ENCODE data around the gene SSC5D.
A peak's percentile ranks its signal among the peaks of the same experiment; 100 is the strongest.

The SSC5D gene

DNA sequence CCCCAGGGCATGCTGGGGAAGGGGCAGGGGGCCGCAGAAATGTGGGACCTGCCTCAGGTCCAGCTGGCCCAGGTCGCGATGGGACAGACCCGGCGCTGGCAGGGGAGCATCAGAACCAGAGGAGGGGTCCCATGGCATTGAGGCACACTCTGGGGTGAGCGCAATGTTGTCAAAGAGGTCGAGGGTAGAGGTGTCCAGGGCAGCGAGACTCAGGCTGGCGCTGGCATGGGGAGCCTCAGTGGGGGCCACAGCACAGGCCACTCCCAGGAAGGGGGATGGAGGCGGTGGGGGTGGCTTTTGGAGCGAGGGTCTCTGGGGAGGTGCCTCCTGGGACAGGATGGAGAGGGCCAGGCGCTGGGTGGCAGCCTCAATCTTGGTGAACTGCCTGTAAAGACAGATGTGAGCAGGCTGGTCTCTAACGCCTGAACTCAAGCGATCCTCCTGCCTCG, 24.6 kb upstream of the SSC5D start:
- H2AFZ ChIP-seq (ENCODE audit: low read length, unreplicated experiment), result no peak overlapping the region
- peaks cover 16% of the 10 kb centered on the region for H3K4me1 ChIP-seq (ENCODE audit: control insufficient read depth, insufficient read depth, low read length, unreplicated experiment)
- H3K36me3 ChIP-seq (ENCODE audit: insufficient read depth, low read length), result no peaks in the 10 kb centered on the region
- no peaks in the 10 kb centered on the region for H3K79me2 ChIP-seq (ENCODE audit: control insufficient read depth, insufficient read depth, low read length, unreplicated experiment)
- no peak overlapping the region for H3K27ac ChIP-seq (ENCODE audit: low read depth, low read length)
- no peaks in the 10 kb centered on the region for H3K27me3 ChIP-seq (ENCODE audit: insufficient read depth, low read length)
- H3K4me3 ChIP-seq (ENCODE audit: low read depth, low read length), result no peak overlapping the region

DNA sequence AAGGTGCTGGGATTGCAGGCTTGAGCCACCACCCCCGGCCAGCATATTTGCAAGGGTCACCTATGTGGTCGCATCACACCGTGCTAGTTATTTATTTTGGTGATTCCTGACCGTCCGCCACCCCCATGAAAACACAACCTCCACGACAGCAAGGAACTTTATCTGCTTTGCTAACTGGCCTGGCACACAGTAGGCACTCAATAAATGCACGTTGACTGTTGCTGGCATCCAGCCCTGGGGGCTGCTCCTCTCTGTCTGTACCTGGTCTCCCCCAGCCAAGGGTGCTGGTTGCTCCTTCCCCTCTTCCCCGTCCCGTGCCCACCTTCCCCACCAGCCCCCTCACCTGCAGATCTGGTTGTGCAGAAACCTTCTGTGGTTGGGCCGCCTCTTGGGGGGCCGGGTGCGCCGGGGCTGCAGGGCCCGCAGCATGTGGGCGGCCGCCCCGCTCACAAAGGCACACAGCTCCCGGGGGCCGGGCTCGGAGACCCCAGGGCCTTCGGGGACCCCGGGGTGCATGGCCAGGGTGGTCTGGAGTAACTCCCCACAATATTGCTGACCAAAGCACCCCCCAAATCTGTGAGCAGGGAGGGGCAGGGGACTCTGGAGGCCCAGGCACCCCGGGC, 24.1 kb upstream of the SSC5D start:
- no peaks in the 10 kb centered on the region for H3K27me3 ChIP-seq (ENCODE audit: insufficient read depth, low read length)
- peaks cover 16% of the 10 kb centered on the region for H3K4me1 ChIP-seq (ENCODE audit: control insufficient read depth, insufficient read depth, low read length, unreplicated experiment)
- no peak overlapping the region for H2AFZ ChIP-seq (ENCODE audit: low read length, unreplicated experiment)
- no peaks in the 10 kb centered on the region for H3K79me2 ChIP-seq (ENCODE audit: control insufficient read depth, insufficient read depth, low read length, unreplicated experiment)
- H3K36me3 ChIP-seq (ENCODE audit: insufficient read depth, low read length), result no peaks in the 10 kb centered on the region
- no peak overlapping the region for H3K27ac ChIP-seq (ENCODE audit: low read depth, low read length)
- no peak overlapping the region for H3K4me3 ChIP-seq (ENCODE audit: low read depth, low read length)

DNA sequence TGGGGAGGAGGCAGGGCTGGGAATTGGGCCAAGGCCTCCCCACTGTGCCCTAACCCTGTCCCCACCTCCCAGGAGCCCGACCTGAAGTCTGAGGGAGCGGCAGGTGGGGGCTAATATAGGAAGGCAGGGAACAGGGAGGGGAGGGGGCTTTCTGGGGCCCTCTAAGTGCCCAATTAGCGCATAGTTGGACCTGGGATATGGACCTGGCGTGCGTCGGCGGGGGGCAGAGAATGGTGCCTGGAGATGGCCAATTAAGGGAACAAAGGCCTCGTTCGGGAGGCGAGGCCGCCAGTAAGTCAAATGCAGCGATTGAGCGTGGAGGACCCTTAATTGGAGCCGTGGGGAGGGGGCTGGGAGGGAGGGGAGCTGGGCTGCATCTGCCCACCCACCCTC, 23.6 kb upstream of the SSC5D start, which contains the start of gene C19orf85:
Gene C19orf85 (minus strand): TSS at position 90 of the 393 bp plus-strand sequence. CDS start 197 bp downstream, outside the sequence.
- no peak within 1 kb of the TSS for H2AFZ ChIP-seq (ENCODE audit: low read length, unreplicated experiment)
- H3K79me2 ChIP-seq (ENCODE audit: control insufficient read depth, insufficient read depth, low read length, unreplicated experiment), result no peaks in the 10 kb centered on the region
- H3K4me3 ChIP-seq (ENCODE audit: low read depth, low read length), result no peak within 1 kb of the TSS
- peaks cover 13% of the 10 kb centered on the region for H3K4me1 ChIP-seq (ENCODE audit: control insufficient read depth, insufficient read depth, low read length, unreplicated experiment)
- no peaks in the 10 kb centered on the region for H3K27me3 ChIP-seq (ENCODE audit: insufficient read depth, low read length)
- H3K36me3 ChIP-seq (ENCODE audit: insufficient read depth, low read length), result no peaks in the 10 kb centered on the region
- H3K27ac ChIP-seq (ENCODE audit: low read depth, low read length), result no peak within 1 kb of the TSS

DNA sequence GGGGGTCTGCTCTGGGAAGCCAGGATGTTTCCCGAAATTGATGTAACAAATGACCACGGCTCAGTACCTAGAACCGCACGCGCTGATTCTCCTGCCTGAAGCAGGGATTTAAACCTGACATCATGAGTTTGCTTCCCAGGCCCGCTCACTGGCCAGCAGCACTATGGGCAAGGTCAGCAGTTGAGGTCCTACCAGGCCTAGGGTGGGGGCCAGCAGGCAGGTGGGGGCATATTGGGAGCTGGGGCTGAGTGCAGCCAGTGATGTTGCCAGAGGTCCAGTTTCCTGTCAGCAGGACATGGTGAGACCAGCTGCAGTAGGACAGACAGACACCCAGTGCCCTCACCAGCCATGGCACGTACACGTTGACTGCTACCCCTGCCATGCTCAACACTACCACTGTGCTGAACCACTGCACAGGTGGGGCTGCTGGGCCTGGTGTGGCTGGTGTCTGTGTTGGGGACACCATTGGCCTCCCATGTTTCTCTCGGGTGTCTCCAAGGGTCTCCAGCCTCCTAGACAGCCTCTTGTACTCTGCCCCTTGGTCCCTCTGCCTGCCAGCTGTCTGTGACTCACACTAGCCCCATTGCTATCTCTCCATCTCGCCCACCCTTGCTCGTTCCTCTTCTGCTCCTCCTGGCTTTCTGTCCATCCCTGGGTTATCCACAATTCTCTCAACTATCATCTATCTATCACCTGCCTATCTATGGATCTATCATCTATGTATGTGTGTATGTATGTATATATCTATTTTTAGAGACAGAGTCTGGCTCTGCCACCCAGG, 22.6 kb upstream of the SSC5D start:
- peaks cover 10% of the 10 kb centered on the region for H3K4me1 ChIP-seq (ENCODE audit: control insufficient read depth, insufficient read depth, low read length, unreplicated experiment)
- no peaks in the 10 kb centered on the region for H3K36me3 ChIP-seq (ENCODE audit: insufficient read depth, low read length)
- no peak overlapping the region for H3K27ac ChIP-seq (ENCODE audit: low read depth, low read length)
- no peak overlapping the region for H2AFZ ChIP-seq (ENCODE audit: low read length, unreplicated experiment)
- no peak overlapping the region for H3K4me3 ChIP-seq (ENCODE audit: low read depth, low read length)
- no peaks in the 10 kb centered on the region for H3K79me2 ChIP-seq (ENCODE audit: control insufficient read depth, insufficient read depth, low read length, unreplicated experiment)
- H3K27me3 ChIP-seq (ENCODE audit: insufficient read depth, low read length), result no peaks in the 10 kb centered on the region

DNA sequence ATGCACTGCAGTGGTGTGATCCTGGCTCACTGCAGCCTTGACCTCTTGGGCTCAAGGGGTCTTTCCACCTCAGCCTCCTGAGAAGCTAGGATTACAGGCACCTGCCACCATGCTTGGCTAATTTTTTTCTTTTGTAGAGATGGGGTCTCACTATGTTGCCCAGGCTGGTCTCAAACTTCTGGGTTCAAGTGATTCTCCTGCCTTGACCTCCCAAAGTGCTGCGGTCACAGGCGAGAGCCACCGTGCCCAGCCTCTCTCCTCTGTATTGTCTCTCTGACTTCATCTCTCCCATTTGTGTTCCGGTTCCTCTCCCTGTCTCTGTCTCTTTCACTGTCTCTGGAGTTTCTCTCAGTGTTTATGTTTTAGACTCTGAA, 22.0 kb upstream of the SSC5D start:
- no peak overlapping the region for H3K27ac ChIP-seq (ENCODE audit: low read depth, low read length)
- no peaks in the 10 kb centered on the region for H3K27me3 ChIP-seq (ENCODE audit: insufficient read depth, low read length)
- H3K36me3 ChIP-seq (ENCODE audit: insufficient read depth, low read length), result no peaks in the 10 kb centered on the region
- H3K4me3 ChIP-seq (ENCODE audit: low read depth, low read length), result no peak overlapping the region
- no peaks in the 10 kb centered on the region for H3K79me2 ChIP-seq (ENCODE audit: control insufficient read depth, insufficient read depth, low read length, unreplicated experiment)
- no peak overlapping the region for H2AFZ ChIP-seq (ENCODE audit: low read length, unreplicated experiment)
- peaks cover 10% of the 10 kb centered on the region for H3K4me1 ChIP-seq (ENCODE audit: control insufficient read depth, insufficient read depth, low read length, unreplicated experiment)

DNA sequence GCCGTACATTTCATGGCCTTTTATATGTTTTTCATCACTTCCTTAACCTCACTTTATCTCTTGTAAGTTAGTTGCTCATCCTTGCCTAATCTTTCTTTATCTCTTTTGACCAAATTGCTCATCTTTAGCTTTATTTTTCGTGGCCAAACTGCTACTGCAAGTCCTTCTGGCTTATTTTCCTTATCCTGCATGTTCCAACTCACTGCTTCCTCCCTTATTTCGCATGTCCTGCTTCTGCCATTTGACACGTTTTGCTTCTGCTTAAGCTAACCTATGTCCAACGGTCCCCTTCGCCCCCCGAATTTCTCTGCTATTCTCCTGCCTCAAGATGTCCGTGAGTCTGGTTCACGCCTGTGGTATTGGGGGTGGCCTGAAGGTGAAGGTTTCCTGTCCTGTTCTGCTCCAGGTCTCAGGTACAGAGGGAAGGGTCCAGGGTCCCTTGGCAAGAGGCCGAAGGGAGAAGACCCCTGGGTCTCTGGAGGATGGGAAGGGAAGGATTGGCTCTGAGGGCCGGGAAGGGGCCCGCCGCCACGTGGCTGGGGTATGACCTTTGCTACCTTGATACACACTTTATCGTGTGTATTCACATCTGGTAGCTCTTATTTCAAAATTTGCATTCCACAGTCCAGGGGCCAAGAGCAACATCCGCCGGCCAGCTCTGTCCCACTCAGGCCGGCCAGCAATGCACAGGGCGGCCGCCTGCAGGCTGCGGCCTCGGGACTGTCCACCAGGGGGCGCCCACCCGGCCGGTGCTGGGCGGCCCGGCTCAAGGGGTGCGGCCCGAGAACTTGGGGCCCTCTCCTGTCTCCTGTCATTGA, 20.8 kb upstream of the SSC5D start:
- Histone ChIP-seq H3K27me3 (ENCODE audit: insufficient read depth, low read length) (no peaks in the 10 kb centered on the region), H2AFZ (ENCODE audit: low read length, unreplicated experiment) (peak overlapping the region; percentile 78), H3K4me3 (ENCODE audit: low read depth, low read length) (no peak overlapping the region)

DNA sequence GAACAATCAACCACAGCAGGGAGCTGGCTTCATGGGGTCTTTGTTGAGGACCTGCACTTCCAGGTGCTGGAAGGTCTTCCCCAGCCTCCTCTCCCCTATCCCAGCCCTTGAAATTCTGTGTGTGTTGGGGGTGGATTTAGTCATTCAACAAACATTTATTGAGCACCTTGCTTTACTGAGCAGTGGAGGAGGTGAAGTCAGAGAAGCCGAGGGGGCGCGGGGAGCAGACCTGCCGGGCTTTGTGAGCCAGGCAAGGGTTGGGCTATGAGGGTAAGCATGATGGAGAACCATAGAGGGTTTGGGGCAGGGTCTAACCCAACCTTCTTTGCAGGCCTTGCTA, 20.2 kb upstream of the SSC5D start:
- Histone ChIP-seq H3K79me2 (ENCODE audit: control insufficient read depth, insufficient read depth, low read length, unreplicated experiment) (no peaks in the 10 kb centered on the region), H3K27me3 (ENCODE audit: insufficient read depth, low read length) (no peaks in the 10 kb centered on the region), H3K36me3 (ENCODE audit: insufficient read depth, low read length) (no peaks in the 10 kb centered on the region), H3K27ac (ENCODE audit: low read depth, low read length) (no peak overlapping the region), H3K4me1 (ENCODE audit: control insufficient read depth, insufficient read depth, low read length, unreplicated experiment) (peaks cover 10% of the 10 kb centered on the region), H3K4me3 (ENCODE audit: low read depth, low read length) (no peak overlapping the region), H2AFZ (ENCODE audit: low read length, unreplicated experiment) (peak overlapping the region; percentile 75)

More for the DNA sequence above, 20.8 kb upstream of the SSC5D start:
- Histone ChIP-seq H3K36me3 (ENCODE audit: insufficient read depth, low read length) (no peaks in the 10 kb centered on the region), H3K27ac (ENCODE audit: low read depth, low read length) (no peak overlapping the region), H3K4me1 (ENCODE audit: control insufficient read depth, insufficient read depth, low read length, unreplicated experiment) (peaks cover 10% of the 10 kb centered on the region), H3K79me2 (ENCODE audit: control insufficient read depth, insufficient read depth, low read length, unreplicated experiment) (no peaks in the 10 kb centered on the region)

DNA sequence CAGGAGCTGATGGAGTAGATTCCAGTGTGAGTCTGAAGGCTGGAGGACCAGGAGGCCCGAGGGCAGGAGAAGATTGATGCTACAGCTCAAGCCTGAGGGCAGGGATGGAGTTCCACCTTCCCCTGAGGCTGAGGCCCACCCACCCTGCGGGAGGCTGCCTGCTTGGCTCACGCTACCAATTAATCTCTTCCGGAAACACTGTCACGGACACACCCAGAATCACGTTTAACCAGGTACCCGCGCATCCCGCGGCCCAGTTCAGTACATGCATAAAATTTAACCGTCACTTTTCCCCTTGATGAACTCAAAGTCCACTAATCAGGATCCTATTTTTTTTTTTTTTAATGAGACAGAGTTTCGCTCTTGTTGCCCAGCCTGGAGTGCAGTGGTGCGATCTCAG, 17.0 kb upstream of the SSC5D start:
- Histone ChIP-seq H2AFZ (ENCODE audit: low read length, unreplicated experiment) (no peak overlapping the region), H3K36me3 (ENCODE audit: insufficient read depth, low read length) (no peaks in the 10 kb centered on the region), H3K27me3 (ENCODE audit: insufficient read depth, low read length) (no peaks in the 10 kb centered on the region), H3K4me1 (ENCODE audit: control insufficient read depth, insufficient read depth, low read length, unreplicated experiment) (peaks cover 10% of the 10 kb centered on the region), H3K27ac (ENCODE audit: low read depth, low read length) (no peak overlapping the region), H3K79me2 (ENCODE audit: control insufficient read depth, insufficient read depth, low read length, unreplicated experiment) (no peaks in the 10 kb centered on the region), H3K4me3 (ENCODE audit: low read depth, low read length) (no peak overlapping the region)

DNA sequence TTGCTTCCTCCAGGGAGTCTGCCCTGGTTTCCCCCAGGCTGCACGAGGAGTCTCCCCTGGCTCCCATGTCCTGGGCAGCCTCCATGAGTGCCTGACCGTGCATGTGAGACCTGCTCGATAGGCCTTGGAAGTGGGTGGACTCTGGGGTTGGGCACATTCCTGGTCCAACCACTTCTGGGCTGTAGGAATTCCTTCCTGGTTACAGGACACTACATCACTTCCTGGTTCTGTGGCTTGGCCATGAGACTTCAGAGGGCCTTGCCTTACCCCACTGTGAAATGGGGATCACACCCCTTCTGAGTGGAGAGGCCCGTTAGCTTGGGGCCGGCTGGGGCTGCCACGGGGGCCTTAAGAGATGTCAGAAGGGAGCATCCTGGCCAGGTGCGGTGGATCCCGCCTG, 15.8 kb upstream of the SSC5D start:
- no peak overlapping the region for H3K27ac ChIP-seq (ENCODE audit: low read depth, low read length)
- no peaks in the 10 kb centered on the region for H3K27me3 ChIP-seq (ENCODE audit: insufficient read depth, low read length)
- H3K4me3 ChIP-seq (ENCODE audit: low read depth, low read length), result no peak overlapping the region
- H3K79me2 ChIP-seq (ENCODE audit: control insufficient read depth, insufficient read depth, low read length, unreplicated experiment), result no peaks in the 10 kb centered on the region
- peaks cover 7% of the 10 kb centered on the region for H3K4me1 ChIP-seq (ENCODE audit: control insufficient read depth, insufficient read depth, low read length, unreplicated experiment)
- no peaks in the 10 kb centered on the region for H3K36me3 ChIP-seq (ENCODE audit: insufficient read depth, low read length)
- H2AFZ ChIP-seq (ENCODE audit: low read length, unreplicated experiment), result no peak overlapping the region

DNA sequence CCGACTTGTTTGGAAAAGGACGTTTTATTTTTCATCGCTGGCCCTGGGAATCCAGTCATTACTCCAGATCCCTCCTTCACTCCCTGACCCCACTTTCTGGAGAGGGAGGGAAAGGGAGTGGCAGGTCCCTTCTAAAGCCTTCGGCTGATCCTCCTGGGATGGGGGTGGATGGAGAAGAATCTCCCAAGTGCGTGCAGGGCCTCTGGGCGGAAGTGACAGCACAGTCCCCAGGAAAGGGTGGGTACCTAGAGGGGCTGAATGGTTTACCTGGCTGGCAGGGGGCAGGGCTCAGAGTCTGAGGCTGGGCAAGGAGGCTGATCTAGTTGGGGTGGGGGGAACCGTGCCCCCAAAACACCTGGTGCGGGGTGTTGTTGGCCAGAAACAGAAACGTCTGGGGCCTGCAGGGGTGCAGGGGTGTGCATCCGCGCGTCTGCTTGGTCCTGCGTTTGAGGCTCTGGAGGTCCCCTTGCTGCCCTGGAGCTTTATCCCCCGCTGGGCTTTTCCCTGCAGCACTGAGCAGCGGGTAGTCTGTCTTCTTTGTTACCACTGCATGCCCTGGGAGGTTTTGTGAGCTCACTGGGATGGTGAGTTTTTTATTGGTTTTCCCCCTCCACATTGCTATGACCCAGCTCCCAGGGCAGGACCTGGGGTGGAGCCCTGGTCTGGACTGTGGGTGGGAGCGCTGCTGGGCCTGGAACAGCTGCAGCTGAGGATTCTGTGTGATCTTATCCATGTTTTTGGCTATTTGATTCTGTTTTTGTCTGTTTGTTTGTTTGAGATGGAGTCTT, 14.8 kb upstream of the SSC5D start:
- Histone ChIP-seq H3K4me1 (ENCODE audit: control insufficient read depth, insufficient read depth, low read length, unreplicated experiment) (peaks cover 6% of the 10 kb centered on the region), H3K27ac (ENCODE audit: low read depth, low read length) (no peak overlapping the region), H3K36me3 (ENCODE audit: insufficient read depth, low read length) (no peaks in the 10 kb centered on the region), H3K4me3 (ENCODE audit: low read depth, low read length) (no peak overlapping the region), H2AFZ (ENCODE audit: low read length, unreplicated experiment) (no peak overlapping the region), H3K27me3 (ENCODE audit: insufficient read depth, low read length) (no peaks in the 10 kb centered on the region), H3K79me2 (ENCODE audit: control insufficient read depth, insufficient read depth, low read length, unreplicated experiment) (peaks cover 8% of the 10 kb centered on the region)

Data from ACC112 (cell line).